ENCODE measurements around the gene REP15. TPM values are rescaled to one million over a fixed set of nuclear protein-coding genes. Genes with fewer than 3 reads are reported as not detected.

The REP15 gene
- 2.1 and 5.0 TPM in 2 replicates for total RNA-seq

GRCh38 chr12:27696293-27696652, at the start of gene REP15:
Gene REP15, plus strand, starts transcription at chr12:27696447. Its CDS starts 116 bp downstream, at chr12:27696563.

GRCh38 chr12:27710592-27711316, 14.5 kb downstream of the REP15 start, which contains the start of gene MRPS35:
Gene MRPS35, plus strand, starts transcription at chr12:27710832. Its CDS starts 12 bp downstream, at chr12:27710844.

Other genes with a start within 250 kb of the REP15 start
- 0.89 and 1.4 TPM in 2 replicates for gene SMCO2, start 249.7 kb upstream of the REP15 start, total RNA-seq
- 108 and 300 TPM in 2 replicates for gene PPFIBP1, start 172.2 kb upstream of the REP15 start, total RNA-seq
- gene MRPS35, start 14.4 kb downstream of the REP15 start, total RNA-seq: 52.2 and 61.8 TPM in 2 replicates
- gene KLHL42, start 83.8 kb downstream of the REP15 start, total RNA-seq: 37.8 and 49.3 TPM in 2 replicates
- gene MANSC4, start 83.8 kb downstream of the REP15 start, total RNA-seq: 0.89 TPM in 1 of 2 replicates, not detected in the other

Data from smooth muscle cell of the umbilical artery (primary cell).